Heart left ventricle (tissue), 13 donors: ENCODE measurements around the gene BICDL2.
A peak's percentile ranks its signal among the peaks of the same experiment; 100 is the strongest.

Experiments used
- POLR2A ChIP-seq, 2 donors: fragments of 450-650 bp; IDR thresholded peaks; one replicate each; pipeline ENCODE4 v1.6.1; 2017; ENCODE audit warnings: antibody characterized with exemption in 2 of 2, mild to moderate bottlenecking in 2 of 2, moderate library complexity in 2 of 2
- TF ChIP-seq, protein P1 (sequence below), 12 donors: fragments of 200-600 bp; sonication (generic) in 4 of 12; IDR thresholded peaks; one replicate each; pipeline versions ENCODE4 v1.5.0 to v1.8.0; 2018 to 2022; ENCODE audit warnings: antibody characterized with exemption in 12 of 12, mild to moderate bottlenecking in 5 of 12
- donor health status: ischemic (EF 13 %, LVEDD 7.1; RV severe dilation, severe dysfunction).
- donor health status: DM: no; HTN: yes; CAD: no.
- donor health status: DM: no; HTN: no; CAD: no.
- donor health status: ischemic (EF 25% LVEDD 6.9; RV normal size, moderate dysfunction).
- donor health status: ischemic (EF 25% LVEDD 5.7; RV mildly dilated, moderate dysfunction).
- donor health status: ischemic (EF 35%, LVEDD 5.7; RV mildly dilated, moderate dysfunction).
- donor health status: nonischemic (EF 11% LVEDD 7.7; RV severe dilation, severe dysfunction).
- donor health status: DM: yes; HTN: yes; CAD: no.
- donor health status: PGD.
- donor health status: ischemic (EF 29% LVEDD 5.4; RV normal size, mild dysfunction).
- donor health status: nonischemic (EF 23%, LVEDD 6.1; RV moderate dilation, normal function).

DNA sequence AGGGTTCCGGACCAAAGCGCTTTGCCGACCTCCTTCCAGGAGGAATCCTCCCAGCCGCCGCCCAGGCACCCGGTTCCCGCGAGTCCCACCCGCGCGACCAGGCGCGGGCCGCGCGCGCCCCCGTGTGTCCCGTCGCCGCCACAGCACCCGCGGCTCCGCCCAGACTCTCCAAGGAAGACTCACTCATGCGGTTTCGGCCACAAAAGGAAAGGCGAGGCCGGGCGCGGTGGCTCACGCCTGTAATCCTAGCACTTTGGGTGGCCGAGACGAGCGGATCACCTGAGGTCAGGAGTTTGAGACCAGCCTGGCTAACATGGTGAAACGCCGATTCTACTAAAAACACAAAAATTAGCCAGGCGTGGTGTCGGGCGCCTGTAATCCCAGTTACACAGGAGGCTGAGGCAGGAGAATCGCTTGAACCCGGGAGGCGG, 53.0 kb downstream of the BICDL2 start:
- no peak for TF ChIP-seq POLR2A (IDR thresholded peaks at IDR 0.05)
- TF ChIP-seq, protein P1, sequence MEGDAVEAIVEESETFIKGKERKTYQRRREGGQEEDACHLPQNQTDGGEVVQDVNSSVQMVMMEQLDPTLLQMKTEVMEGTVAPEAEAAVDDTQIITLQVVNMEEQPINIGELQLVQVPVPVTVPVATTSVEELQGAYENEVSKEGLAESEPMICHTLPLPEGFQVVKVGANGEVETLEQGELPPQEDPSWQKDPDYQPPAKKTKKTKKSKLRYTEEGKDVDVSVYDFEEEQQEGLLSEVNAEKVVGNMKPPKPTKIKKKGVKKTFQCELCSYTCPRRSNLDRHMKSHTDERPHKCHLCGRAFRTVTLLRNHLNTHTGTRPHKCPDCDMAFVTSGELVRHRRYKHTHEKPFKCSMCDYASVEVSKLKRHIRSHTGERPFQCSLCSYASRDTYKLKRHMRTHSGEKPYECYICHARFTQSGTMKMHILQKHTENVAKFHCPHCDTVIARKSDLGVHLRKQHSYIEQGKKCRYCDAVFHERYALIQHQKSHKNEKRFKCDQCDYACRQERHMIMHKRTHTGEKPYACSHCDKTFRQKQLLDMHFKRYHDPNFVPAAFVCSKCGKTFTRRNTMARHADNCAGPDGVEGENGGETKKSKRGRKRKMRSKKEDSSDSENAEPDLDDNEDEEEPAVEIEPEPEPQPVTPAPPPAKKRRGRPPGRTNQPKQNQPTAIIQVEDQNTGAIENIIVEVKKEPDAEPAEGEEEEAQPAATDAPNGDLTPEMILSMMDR (IDR thresholded peaks at IDR 0.05) = peak; percentile 87 to 98 (median 97)
